BJ (cell line): ENCODE data around the gene CLINT1. TPM values are rescaled to one million over a fixed set of nuclear protein-coding genes. Genes with fewer than 3 reads are reported as not detected.

Experiments
- CTCF ChIA-PET: fragments of 350-600 bp; formaldehyde crosslinking; extraction: SDS; loops from one replicate; lab custom pipeline; 2021; ENCODE audit warnings: antibody characterized with exemption, inconsistent platforms; lab: Yijun Ruan, JAX
- POLR2A ChIA-PET: fragments of 300-600 bp; sonication (Branson Sonifier 250); formaldehyde crosslinking; extraction: SDS; loops from one replicate; lab custom pipeline; 2021; ENCODE audit warnings: antibody characterized with exemption; lab: Charles Lee
- DNase-seq: peaks from one replicate; pipeline ENCODE4 v3.0.0-alpha.2; 2011; ENCODE audit warnings: low read depth
- H3K27me3 ChIP-seq: 2 replicates; pipeline ENCODE4 v1.6.0; 2011; ENCODE audit warnings: low read length; ENCODE audit not compliant: control insufficient read depth, insufficient read depth
- H3K36me3 ChIP-seq: 2 replicates; pipeline ENCODE4 v1.5.1; 2011; ENCODE audit warnings: low read length; ENCODE audit not compliant: control insufficient read depth, insufficient read depth
- H3K4me3 ChIP-seq: 2 replicates; pipeline ENCODE4 v1.5.1; 2011; ENCODE audit warnings: low read depth, mild to moderate bottlenecking, control low read depth, low read length
- CTCF ChIP-seq: IDR thresholded peaks from 2 replicates; pipeline ENCODE4 v1.5.1; 2011; ENCODE audit warnings: low read depth, mild to moderate bottlenecking, control low read depth, inconsistent platforms, low read length, moderate library complexity; ENCODE audit not compliant: insufficient read depth
- polyA plus RNA-seq: library from polyadenylated mRNA; depleted of rRNA; stranded (reverse); fragments of >200 nt; gene quantifications from 2 replicates; pipeline ENCODE4 v1.2.3, GENCODE V29; 2011

CLINT1 gene
- polyA plus RNA-seq, 1 experiment = 164 TPM

- peak; percentile 1 for DNase-seq
- POLR2A ChIA-PET = no interaction called here
- Histone ChIP-seq H3K36me3 (no peaks in the 10 kb centered on the region), H3K4me3 (no peak overlapping the region), H3K27me3 (no peaks in the 10 kb centered on the region)
- no peak for TF ChIP-seq CTCF
- CTCF ChIA-PET = interaction anchor here (1.2 kb wide), 1 partner anchor 125 kb away, joined by 3 read pairs; no protein-coding TSS in a partner anchor
These were observed 31.5 kb downstream of the CLINT1 start for GRCh38 chr5:157827423-157827822.

- Histone ChIP-seq H3K36me3 (no peaks in the 10 kb centered on the region), H3K27me3 (no peaks in the 10 kb centered on the region), H3K4me3 (no peak overlapping the region)
- TF ChIP-seq CTCF = no peak
- POLR2A ChIA-PET = no interaction called here
- CTCF ChIA-PET = interaction anchor here (0.7 to 1.4 kb wide), 2 partner anchors 9 to 1354 kb away, joined by 3 to 4 read pairs; no protein-coding TSS in a partner anchor
- no peak for DNase-seq
These were observed 35.3 kb downstream of the CLINT1 start for GRCh38 chr5:157823655-157824054.

- no peak for DNase-seq
- CTCF ChIA-PET = interaction anchor here (0.7 to 1.4 kb wide), 3 partner anchors 11 to 79 kb away, joined by 3 to 4 read pairs (median 4); no protein-coding TSS in a partner anchor
- Histone ChIP-seq H3K4me3 (no peak overlapping the region), H3K36me3 (no peaks in the 10 kb centered on the region), H3K27me3 (no peaks in the 10 kb centered on the region)
- POLR2A ChIA-PET = no interaction called here
- no peak for TF ChIP-seq CTCF
These were observed 36.9 kb downstream of the CLINT1 start for GRCh38 chr5:157821822-157822622.

- Histone ChIP-seq H3K4me3 (no peak overlapping the region), H3K36me3 (no peaks in the 10 kb centered on the region), H3K27me3 (no peaks in the 10 kb centered on the region)
- DNase-seq = no peak
- POLR2A ChIA-PET = no interaction called here
- CTCF ChIA-PET = no interaction called here
- no peak for TF ChIP-seq CTCF
These were observed 37.5 kb downstream of the CLINT1 start for GRCh38 chr5:157821405-157821804.

- peak; percentile 58 for TF ChIP-seq CTCF
- Histone ChIP-seq H3K4me3 (no peak overlapping the region), H3K36me3 (no peaks in the 10 kb centered on the region), H3K27me3 (no peaks in the 10 kb centered on the region)
- POLR2A ChIA-PET = no interaction called here
- CTCF ChIA-PET = interaction anchor here (0.6 to 2.0 kb wide), 2 partner anchors 22 to 35 kb away, joined by 3 to 6 read pairs; no protein-coding TSS in a partner anchor
- DNase-seq = no peak
These were observed 38.2 kb downstream of the CLINT1 start for GRCh38 chr5:157820593-157821252.
